K562 (cell line): Measurements from ENCODE around the gene GPR21. TPM values are rescaled to one million over a fixed set of nuclear protein-coding genes. Genes with fewer than 3 reads are reported as not detected.

ENCODE experiments used
- ETV6 ChIP-seq, 3 experiments: fragments of 150-350 bp in 1 of 3; sonication (generic) in 1 of 3; formaldehyde crosslinking in 1 of 3; IDR thresholded peaks; 2 replicates each; pipeline versions ENCODE4 v1.6.1 to v1.8.0; 2014 to 2022; ENCODE audit warnings: borderline replicate concordance in 2 of 3, low read depth in 2 of 3, antibody characterized with exemption in 1 of 3, low read length in 1 of 3, mild to moderate bottlenecking in 1 of 3, missing genetic modification reagents in 1 of 3
- FOXM1 ChIP-seq, 2 experiments: fragments of 450-650 bp in 1 of 2; sonication (generic) in 1 of 2; formaldehyde crosslinking in 1 of 2; IDR thresholded peaks; 2 replicates each; pipeline versions ENCODE4 v1.6.1 to v1.9.0; 2017 to 2022; ENCODE audit warnings: low read depth in 2 of 2, mild to moderate bottlenecking in 2 of 2, missing genetic modification reagents in 1 of 2, moderate library complexity in 1 of 2
- MYBL2 ChIP-seq, 2 experiments: fragments of 450-650 bp in 1 of 2; sonication (generic) in 1 of 2; formaldehyde crosslinking in 1 of 2; IDR thresholded peaks; 2 replicates each; pipeline versions ENCODE4 v1.6.1 to v1.8.1; 2017 to 2022; ENCODE audit warnings: borderline replicate concordance in 1 of 2, inconsistent platforms in 1 of 2, low read depth in 1 of 2, mild to moderate bottlenecking in 1 of 2, missing genetic modification reagents in 1 of 2, moderate library complexity in 1 of 2
- NFATC3 ChIP-seq: fragments of 450-650 bp; IDR thresholded peaks from 2 replicates; pipeline ENCODE4 v1.6.1; 2017; ENCODE audit warnings: mild to moderate bottlenecking
- PHB2 ChIP-seq: fragments of 450-650 bp; IDR thresholded peaks from 2 replicates; pipeline ENCODE4 v1.6.1; 2017; ENCODE audit warnings: low read depth
- POLR2H ChIP-seq: IDR thresholded peaks from 2 replicates; pipeline ENCODE4 v1.6.1; 2016; ENCODE audit warnings: missing genetic modification characterization, low read depth, mild to moderate bottlenecking, control low read depth, missing compliant biosample characterization, moderate library complexity
- RBBP5 ChIP-seq: fragments of 200-600 bp; sonication (generic); IDR thresholded peaks from 2 replicates; pipeline ENCODE4 v1.6.1; 2012; ENCODE audit warnings: borderline replicate concordance, mild to moderate bottlenecking, low read length, control low read depth, inconsistent platforms; ENCODE audit not compliant: insufficient read depth, poor library complexity, severe bottlenecking
- SLC30A9 ChIP-seq: fragments of 250-450 bp; sonication (Bioruptor Pico); IDR thresholded peaks from 2 replicates; pipeline ENCODE4 v1.8.0; 2022; ENCODE audit warnings: mild to moderate bottlenecking, moderate library complexity
- TAF7 ChIP-seq: fragments of 450-650 bp; IDR thresholded peaks from 2 replicates; pipeline ENCODE4 v1.6.1; 2016; ENCODE audit warnings: missing genetic modification characterization, missing compliant biosample characterization
- XRCC5 ChIP-seq: fragments of 200-400 bp; formaldehyde crosslinking; IDR thresholded peaks from 2 replicates; pipeline ENCODE4 v1.6.1; 2017; ENCODE audit warnings: low read depth, mild to moderate bottlenecking, low read length
- ZNF263 ChIP-seq: sonication (generic); formaldehyde crosslinking; IDR thresholded peaks from 2 replicates; pipeline ENCODE4 v1.8.0; 2022; ENCODE audit warnings: mild to moderate bottlenecking, missing genetic modification reagents, borderline replicate concordance
- ZNF407 ChIP-seq: fragments of 450-650 bp; IDR thresholded peaks from 2 replicates; pipeline ENCODE4 v1.6.1; 2016; ENCODE audit warnings: low read depth
- ZNF764 ChIP-seq: fragments of 250-450 bp; sonication (Bioruptor Pico); IDR thresholded peaks from 2 replicates; pipeline ENCODE4 v1.4.0; 2020; ENCODE audit warnings: low read depth, mild to moderate bottlenecking, moderate library complexity
- polyA plus RNA-seq, 8 experiments: library from polyadenylated mRNA; depleted of rRNA in 4 of 8; stranded (reverse) in 5 of 8; unstranded in 3 of 8; fragments of >200 nt; fragmentation: Nextera tagmentation in 2 of 8; fragmentation: Illumina TruSeq in 1 of 8; extraction: Ambion mirVana in 2 of 8; extraction: Trizol in 1 of 8; gene quantifications; 2 replicates each; pipeline versions ENCODE4 v1.2.1 to v1.2.3, GENCODE V29; 2011 to 2014; ENCODE audit warnings: inconsistent platforms in 1 of 8, missing spikeins in 1 of 8
- total RNA-seq, 7 experiments: library from RNA; depleted of rRNA in 6 of 7; stranded (reverse); fragments of >200 nt in 6 of 7; fragmentation: Illumina TruSeq in 2 of 7; extraction: Trizol in 2 of 7; gene quantifications; 2 replicates each; pipeline versions ENCODE4 v1.2.1 to v1.2.3, GENCODE V29; 2011 to 2021; ENCODE audit warnings: low replicate concordance in 1 of 7
- TF ChIP-seq, protein P1 (sequence below), 2 experiments: fragments of 200-800 bp in 1 of 2; sonication (Bioruptor generic) in 1 of 2; sonication (generic) in 1 of 2; formaldehyde crosslinking in 1 of 2; IDR thresholded peaks in 1 of 2; conservative IDR thresholded peaks in 1 of 2; 2 replicates each; pipeline versions ENCODE4 v1.5.0 to v1.6.1; 2016 to 2020; ENCODE audit warnings: missing compliant biosample characterization in 1 of 2, missing genetic modification characterization in 1 of 2, missing genetic modification reagents in 1 of 2

GPR21 gene
- total and polyA plus RNA-seq, 9 of the 15 experiments (the other 6 are each of a cell fraction or from before 2014, with no cell fraction given) = 0.16 to 0.83 (median 0.36) TPM; not detected in 6

- TF ChIP-seq ZNF263 (CRISPR knock-in tag) = no peak
- no peak for TF ChIP-seq XRCC5
- no peak for TF ChIP-seq SLC30A9 (CRISPR knock-in tag)
- TF ChIP-seq MYBL2 (IDR thresholded peaks at IDR 0.05; ENCODE audit: low read depth) = no peak
- TF ChIP-seq MYBL2 (CRISPR knock-in tag; IDR thresholded peaks at IDR 0.05; ENCODE audit: borderline replicate concordance) = no peak
- TF ChIP-seq ZNF764 (CRISPR knock-in tag) = no peak
- TF ChIP-seq ETV6 (IDR thresholded peaks at IDR 0.05; ENCODE audit: borderline replicate concordance in 1 of 2, low read depth in 2 of 2, low read length in 1 of 2) = no peak
- no peak for TF ChIP-seq ETV6 (CRISPR knock-in tag; IDR thresholded peaks at IDR 0.05; ENCODE audit: borderline replicate concordance)
- TF ChIP-seq TAF7 (tag) = no peak
- TF ChIP-seq PHB2 = no peak
- TF ChIP-seq ZNF407 = no peak
- TF ChIP-seq NFATC3 = no peak
- no peak for TF ChIP-seq RBBP5
- peak; percentile 37; the same call in 1 of the 2 replicates for TF ChIP-seq FOXM1 (IDR thresholded peaks at IDR 0.05; ENCODE audit: low read depth)
- TF ChIP-seq FOXM1 (CRISPR knock-in tag; IDR thresholded peaks at IDR 0.05; ENCODE audit: low read depth) = no peak
- TF ChIP-seq, protein P1, sequence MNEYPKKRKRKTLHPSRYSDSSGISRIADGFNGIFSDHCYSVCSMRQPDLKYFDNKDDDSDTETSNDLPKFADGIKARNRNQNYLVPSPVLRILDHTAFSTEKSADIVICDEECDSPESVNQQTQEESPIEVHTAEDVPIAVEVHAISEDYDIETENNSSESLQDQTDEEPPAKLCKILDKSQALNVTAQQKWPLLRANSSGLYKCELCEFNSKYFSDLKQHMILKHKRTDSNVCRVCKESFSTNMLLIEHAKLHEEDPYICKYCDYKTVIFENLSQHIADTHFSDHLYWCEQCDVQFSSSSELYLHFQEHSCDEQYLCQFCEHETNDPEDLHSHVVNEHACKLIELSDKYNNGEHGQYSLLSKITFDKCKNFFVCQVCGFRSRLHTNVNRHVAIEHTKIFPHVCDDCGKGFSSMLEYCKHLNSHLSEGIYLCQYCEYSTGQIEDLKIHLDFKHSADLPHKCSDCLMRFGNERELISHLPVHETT (CRISPR knock-in tag; conservative IDR thresholded peaks at IDR 0.05 in 1 of 2, IDR thresholded peaks at IDR 0.05 in 1 of 2) = no peak
- TF ChIP-seq POLR2H (tag) = no peak
Measured at GRCh38 chr9:123000371-123001068, 32.9 kb upstream of the GPR21 start (continued).
